ENCODE data around the gene PPP2R5C.

PPP2R5C gene

DNA sequence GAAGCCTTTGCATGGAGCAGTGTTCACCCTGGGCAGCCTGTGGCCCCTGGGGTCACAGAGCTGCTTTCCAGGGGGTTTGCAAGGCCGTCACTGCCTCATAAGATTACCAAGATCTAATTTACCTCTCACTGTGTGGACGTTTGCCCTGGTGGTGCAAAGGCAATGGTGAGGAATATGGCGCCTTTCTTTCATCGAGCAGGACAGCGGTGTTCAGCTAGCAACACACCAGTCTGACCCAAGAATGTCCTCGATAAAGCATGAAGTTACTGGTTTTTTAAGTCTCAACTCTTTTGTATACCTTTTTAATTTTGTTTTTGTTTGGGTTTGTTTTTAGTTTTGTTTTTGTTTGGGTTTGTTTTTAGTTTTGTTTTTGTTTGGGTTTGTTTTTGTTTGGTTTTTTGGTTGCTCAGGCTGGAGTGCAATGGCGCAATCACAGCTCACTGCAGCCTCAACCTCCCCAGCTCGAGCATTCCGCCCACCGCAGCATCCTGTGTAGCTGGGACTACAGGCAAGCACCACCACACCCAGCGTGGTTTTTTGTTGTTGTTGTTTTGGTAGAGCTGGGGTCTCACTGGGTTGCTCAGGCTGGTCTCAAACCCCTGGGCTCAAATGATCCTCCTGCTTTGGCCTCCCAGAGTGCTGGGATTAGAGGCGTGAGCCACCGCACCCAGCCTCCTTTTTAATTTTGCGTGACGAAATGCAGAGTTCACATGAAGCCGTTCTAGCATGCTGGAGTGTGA lies 57.9 kb downstream of the PPP2R5C start:
- DNase-seq = peak; percentile 92 to 95

DNA sequence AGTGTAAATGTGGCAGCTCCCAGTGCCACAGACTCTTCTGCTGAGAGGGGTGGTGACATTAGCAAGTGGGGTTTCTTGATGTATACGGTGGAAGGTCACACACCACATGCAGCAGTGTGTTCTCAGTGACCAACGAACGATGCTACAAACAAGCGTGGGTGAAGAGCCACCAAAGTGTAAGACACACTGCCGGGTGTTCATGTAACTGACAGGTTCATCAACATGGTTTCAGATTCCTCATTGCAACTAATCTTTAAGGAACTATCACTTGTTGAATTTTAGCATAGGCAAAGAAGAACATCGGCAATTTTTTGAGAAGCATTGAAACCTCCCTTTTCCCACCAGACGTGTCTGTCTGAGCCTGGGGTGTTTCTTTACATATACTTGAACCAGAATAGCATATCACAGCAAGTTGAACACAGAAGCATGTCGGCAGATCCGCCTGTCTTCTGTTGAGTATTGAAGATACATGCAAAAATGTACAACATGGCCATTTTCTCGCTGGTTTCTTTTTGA lies 58.8 kb downstream of the PPP2R5C start:
- peak; percentile 76 to 85 for DNase-seq

DNA sequence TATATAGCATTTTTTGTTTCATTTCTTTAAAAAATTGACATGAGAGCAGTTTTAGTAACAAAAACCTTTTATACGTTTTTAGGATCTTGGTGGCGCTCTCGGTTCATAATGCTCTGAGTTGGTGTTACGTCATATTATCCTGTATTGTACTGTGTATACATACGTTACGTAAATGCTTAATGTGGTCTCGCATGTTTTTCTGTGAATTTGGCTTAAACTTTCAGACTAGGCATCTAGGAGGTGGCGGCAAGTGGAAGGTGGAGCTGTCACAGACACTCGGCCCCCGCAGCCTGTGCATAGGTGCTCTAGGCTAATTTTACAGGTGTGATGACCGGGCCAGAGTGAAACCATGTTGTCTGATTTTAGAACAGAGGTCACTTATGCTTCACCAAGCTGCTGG lies 60.0 kb downstream of the PPP2R5C start:
- DNase-seq = peak; percentile 87 to 95

DNA sequence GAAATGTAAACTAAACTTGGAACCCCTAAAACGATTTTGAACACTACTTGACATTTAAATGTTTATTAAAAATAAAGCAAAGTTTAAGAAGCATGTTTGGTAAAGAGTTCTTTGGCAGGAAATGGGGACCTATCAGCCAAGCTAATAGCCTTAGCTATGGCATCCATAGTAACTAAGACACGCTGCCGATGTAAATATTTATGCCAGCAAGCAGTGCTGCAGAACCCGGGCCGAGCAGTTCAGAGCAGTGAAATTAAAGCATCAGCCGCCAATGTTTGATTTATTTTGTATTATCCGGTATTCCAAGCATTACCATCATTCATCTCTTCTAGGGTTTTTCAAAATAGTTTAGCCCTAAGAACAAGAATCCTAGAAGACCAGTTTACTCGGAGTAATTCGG lies 61.6 kb downstream of the PPP2R5C start:
- peak; percentile 76 to 87 for DNase-seq

DNA sequence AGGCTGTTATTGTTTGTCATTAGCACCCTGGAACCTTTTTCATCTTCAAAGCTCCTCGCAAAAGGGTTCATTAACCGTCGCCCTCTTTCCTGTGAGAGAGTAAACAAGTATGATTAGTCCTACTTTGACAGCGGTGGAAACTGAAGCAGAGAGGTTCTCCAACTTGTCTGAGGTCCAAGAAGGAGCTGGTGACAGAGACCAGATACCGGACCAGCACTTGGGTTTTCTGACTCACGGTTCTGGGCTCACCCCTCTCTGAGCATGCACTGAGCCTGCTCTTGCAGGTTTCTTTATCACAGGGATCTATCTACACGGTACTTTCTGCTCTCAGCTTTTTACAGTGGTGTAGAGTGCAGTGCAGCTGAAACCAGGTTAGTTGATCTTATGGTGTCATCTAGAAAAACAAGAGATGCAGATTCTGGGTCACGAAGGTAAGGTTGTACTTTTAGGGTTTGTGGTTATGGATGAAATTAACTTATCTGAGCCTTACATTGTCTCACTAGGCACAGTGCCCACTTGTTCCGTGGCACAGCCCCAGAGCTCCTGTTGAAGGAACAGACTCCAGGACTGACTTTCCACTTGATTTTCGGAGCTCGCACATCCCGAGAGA lies 62.1 kb downstream of the PPP2R5C start:
- DNase-seq = peak; percentile 83 to 91

DNA sequence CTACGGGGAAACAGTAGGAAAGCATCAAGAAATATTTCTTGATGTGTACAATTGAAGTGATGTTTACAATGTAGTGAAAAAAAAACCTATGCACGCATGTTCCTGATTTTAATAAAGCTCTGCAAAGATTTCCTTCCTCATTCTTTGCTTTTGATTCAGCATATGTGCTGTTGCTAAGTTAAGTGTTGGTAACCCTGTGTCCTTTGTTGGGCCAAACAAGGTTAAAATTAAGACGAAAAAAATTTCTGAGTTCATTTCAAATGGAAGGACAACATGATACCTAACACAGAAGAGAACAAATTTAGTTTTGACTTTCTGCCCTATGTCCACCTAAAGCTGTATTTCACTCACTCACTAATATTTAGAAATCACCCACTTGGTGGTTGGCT lies 62.8 kb downstream of the PPP2R5C start:
- no peak for DNase-seq

DNA sequence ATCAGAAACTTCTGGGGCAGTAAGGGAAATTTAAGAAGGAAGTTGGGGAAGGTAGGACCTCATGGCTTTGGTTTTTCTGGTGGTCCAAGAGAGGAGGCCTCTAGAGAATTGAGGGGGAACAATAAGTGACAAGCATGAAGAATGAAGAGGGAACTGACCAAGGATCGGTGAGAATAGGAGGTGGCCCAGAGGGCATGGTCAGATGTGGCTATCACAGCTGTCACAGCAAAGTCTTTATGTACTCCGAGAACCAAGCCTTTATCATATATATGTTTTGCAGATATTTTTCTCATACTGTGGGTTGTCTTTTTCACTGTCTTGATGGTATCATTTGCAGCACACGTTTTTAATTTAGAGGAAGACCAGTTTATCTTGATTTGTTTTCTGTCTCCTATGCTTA lies 64.3 kb downstream of the PPP2R5C start:
- DNase-seq = peak in 1 of 2 donors; percentile 45

DNA sequence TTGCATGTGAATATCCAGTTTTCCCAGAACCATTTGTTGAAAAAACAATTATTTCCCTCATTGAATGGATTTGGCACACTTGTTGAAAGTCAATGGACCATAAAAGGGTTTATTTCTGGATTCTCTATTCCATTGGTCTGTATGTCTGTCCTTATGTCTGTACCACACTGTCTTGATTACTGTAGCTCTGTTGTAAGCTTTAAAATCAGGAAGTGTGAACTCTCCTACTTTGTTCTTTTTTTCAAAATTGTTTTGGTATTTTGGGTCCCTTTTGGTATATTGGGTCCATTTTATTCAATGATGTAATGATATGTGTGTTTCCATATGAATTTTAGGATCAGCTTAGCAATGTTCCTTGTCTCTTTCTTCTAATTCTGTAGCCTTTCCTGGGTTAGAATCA lies 64.8 kb downstream of the PPP2R5C start:
- no peak for DNase-seq

DNA sequence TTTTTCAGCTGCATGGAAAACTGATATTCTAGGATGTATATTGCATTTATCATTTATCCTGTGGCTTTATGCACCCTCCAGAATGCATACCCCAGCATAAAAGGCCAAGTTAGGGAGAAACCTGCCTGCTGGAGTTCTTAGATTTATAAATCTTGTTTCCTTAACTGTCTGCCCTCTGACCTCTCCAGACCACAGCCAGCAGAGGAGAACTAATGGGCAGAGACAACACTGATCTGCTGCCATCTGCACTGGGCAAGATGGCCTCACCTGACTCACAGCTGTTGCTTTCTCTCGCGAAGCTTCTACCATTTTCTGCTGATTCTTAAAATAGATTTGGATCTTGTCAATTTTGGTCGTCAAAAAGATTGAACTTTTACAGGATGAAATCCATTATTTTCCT lies 65.8 kb downstream of the PPP2R5C start:
- no peak for DNase-seq

DNA sequence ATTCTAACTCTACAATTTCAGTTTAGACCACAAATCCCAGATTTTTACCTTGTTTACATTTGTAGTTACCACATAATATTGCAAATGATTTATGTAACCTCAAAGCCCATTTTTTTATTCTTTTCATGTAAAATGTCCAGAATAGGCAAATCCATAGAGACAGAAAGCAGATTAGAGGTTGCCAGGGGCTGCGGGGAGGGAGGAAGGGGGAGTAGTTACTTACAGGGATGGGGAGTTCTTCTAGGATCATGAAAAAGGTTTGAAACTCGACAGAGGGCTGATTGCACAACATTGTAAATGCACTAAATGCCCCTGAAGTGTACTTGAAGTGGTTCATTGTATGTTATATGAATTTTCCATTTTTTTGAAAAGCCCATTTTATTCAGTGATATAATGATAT lies 66.5 kb downstream of the PPP2R5C start:
- no peak for DNase-seq

DNA sequence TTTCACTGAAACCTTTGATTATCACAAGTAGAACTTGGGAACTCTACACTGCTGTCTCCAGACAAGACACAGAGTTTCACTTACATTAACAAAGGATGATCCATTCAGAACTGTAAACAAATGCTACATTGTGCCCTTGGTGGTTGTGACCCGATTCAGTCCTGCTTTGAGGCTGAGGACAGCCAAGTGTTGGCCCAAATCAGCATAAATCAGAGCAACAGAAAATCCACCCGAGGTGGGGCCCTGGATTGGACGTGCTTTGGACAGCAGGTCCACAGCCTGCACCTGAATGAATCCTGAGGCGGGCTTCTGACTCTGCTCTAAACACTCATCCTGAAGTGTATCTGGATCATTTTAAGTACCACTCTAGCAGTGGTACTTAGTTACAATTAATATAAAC lies 68.8 kb downstream of the PPP2R5C start:
- DNase-seq = no peak

DNA sequence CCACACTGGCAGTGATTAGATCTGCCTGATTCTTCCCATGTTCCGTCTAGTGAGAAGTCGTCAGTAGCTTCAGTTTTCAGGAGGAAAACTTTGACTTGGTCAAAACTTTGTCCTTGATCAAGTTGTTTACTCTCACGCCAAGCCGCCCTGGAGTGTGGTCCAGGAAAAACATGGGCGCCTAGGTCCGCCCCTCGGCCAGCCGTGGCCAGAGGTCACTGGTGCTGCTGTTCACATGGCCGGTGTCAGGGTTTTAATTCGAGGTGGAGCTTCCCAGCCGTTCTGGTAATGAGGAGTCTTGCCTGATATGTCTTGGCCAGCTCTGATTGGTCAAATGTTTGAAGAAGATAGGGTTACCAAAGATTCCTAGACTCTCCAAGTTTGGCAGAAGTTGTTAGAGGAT lies 71.5 kb downstream of the PPP2R5C start:
- no peak for DNase-seq

DNA sequence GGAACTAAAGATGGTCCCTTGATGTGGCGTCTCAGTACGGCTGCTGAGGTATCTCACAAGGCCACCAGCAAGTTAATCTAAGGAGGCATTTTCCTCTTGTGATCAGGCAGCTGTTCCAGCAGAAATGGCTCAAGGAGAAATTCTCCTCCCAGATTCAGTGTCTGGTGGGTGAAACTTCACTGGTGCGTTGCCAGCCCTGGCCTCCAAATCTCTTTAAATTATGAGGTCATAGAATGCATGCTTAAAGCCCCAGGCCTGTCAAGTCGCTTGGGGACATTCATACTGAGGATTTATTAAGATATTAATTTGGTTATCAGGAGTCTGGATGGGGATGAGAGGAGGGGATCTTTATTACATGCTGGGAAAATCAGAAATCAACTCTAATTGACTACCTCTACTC lies 72.9 kb downstream of the PPP2R5C start:
- no peak for DNase-seq

DNA sequence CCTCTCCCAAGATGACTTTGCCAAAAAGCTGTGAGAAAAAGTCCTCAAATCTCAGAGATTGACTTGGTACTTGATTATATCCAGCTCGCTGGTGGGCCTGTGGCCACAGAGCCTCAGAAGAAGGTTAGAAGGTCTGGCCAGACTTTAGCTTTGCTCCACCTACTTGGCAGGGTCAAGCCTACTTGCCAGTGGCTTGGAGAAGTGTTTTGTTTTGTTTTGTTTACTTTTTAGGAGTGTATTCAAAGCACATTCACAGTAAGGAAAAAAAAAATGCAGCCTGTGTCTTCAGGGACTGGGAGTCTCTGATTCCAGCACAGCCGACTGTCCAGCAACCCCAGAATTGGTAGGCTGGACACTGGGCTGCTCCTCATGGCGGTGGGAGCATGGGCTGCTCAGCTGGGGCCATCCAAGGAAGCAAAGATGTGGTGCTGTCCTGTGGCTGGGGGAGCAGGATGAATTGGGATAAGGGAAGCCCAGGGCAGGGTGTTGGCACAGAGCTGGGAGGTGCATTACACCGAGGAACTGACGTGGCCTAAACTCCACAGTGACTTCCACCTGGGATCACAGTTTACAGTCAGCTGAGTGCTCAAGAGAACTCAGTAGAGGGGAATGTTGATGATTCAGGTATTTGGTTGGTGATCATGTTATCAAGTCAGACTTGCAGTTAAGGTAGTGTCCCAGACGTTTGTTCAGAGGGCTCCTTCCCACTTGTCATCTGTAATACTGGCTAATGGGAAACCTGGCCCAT lies 73.5 kb downstream of the PPP2R5C start:
- no peak for DNase-seq

DNA sequence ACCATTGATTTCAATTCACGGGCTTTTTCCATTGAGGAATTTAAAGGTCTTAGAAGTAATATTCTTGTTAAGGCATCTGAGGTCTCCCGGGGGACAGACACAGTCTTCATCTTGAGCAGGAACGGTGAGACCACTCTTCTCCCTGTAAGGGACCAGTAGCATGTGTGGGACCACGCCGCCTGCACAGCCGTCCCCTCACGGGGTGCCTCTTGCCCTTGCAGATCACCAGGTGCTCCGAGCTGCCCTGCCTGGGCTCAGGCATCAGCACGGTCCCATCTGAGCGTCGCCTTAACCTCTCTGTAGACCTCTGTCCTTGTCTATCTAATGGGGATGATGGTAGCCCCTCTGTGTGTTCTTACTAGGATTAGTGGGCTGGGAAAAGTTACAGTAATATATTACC lies 74.1 kb downstream of the PPP2R5C start:
- DNase-seq = no peak

DNA sequence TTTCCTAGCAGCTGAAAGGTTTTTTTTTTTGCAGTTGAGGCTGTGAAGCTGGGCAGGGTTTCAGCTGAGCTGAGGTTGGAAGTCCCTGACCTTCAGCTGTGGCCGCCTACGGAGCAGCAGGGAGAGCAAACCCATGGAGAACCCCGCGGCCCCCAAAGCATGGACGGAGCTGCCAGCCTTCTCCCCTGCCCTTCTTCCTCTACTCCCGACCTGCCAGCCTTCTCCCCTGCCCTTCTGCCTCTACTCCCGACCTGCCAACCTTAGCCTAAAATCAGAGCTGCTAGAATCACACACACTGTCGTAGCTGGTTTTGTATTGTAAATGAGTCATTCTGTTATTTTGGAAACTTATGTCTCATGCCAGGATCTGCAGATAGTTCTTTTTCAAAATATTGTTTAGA lies 74.6 kb downstream of the PPP2R5C start:
- DNase-seq = no peak

DNA sequence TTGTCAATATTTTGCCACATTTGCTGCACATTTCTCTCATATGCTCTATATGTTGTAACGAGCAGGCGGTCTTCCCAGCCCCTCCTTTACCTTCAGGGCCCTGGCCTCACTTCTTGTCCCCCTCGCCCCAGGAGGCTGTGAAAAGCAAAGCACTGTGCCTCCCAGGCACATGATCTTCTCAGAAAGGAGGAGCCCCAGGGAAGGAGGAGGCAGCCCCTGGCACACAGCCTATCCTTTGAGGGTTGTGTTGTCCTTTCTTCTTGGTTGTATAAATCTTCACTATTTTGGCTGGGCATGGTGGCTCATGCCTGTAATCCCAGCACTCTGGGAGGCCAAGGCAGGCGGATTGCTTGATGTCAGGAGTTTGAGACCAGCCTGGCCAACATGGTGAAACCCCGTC lies 77.0 kb downstream of the PPP2R5C start:
- DNase-seq = no peak

DNA sequence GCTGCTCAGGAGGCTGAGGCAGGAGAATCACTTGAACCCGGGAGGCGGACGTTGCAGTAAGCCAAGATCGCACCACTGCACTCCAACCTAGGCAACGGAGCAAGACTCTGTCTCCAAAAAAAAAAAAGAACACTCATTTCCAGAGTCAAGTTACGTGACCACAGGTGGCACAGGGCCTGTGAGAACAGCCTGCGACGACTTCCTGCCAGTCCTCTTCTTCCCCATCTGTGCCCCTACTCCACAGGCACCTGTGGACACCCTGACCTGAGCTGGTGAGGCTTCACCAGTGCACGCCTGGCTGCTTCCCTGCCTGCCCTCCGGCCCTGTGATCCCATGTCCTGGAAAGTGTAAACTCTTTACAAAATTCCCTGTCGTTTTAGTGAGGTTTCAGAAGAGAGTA lies 77.7 kb downstream of the PPP2R5C start:
- peak; percentile 53 to 57 for DNase-seq

DNA sequence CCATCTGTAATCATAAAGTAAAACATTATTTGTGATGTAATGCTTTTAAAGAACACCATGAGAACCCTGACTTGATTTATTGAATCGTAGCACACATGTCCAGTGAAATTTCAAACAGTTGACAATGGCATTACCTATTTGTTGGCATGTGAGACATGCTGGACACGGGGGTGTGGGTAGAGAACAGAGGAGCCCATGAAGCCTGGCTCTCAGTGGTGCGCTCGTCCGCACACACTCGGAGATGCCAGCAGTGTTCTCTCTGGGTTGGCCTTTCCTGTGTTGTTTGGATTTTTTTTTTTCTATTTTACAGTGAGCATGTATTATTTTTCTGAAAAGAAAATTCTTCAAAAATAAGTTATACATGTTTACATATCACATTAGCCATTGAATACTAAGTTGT lies 78.2 kb downstream of the PPP2R5C start:
- DNase-seq = no peak

DNA sequence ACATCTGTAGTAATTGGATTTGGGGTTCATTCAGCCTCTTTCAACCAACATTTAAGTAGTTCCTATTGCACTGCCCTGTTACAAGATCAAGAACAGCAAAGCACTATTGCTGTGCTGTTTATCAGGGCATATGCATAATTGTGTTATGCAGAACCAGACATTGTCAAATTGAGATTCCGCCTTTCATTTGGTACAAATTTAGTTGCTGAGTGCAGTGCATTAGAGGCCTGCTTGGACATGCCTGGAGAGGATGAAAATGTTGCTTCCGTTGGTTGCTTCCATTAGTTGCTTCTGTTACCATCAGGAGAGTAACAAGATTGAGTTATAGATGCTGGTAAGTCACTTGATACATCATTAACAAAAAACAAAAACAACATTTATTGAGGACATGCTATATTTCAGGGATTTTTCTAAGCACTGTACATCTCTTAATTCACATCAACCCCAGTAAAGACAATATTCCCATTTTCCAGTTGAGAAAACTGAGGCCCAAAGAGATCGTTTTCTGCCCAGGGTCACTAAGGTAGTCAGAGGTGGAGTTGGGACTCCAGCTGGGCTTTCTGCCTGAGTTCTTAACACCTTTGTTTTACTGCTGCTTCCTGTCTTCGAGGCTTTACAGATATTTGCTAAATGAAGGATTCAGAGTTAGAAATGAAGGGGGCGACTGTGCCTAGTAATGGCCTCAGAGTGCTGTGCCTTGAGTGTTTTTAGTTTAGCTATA lies 79.3 kb downstream of the PPP2R5C start:
- no peak for DNase-seq

DNA sequence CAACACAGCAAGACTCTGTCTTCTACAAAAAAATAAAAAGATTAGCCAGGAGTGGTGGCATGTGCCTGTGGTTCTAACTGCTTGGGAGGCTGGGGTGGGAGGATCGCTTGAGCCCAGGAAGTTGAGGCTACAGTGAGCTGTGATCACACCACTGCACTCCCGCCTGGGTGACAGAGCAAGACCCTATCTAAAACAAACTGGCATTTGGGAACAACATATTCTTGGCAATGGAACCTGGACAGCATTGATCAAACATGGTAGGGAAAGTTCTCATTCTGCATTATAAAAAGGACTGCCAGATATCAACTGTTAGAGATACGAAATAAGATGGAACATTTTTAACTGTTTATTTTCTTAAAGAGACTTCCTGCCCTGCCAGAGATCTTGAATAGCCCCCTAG lies 81.5 kb downstream of the PPP2R5C start:
- no peak for DNase-seq

DNA sequence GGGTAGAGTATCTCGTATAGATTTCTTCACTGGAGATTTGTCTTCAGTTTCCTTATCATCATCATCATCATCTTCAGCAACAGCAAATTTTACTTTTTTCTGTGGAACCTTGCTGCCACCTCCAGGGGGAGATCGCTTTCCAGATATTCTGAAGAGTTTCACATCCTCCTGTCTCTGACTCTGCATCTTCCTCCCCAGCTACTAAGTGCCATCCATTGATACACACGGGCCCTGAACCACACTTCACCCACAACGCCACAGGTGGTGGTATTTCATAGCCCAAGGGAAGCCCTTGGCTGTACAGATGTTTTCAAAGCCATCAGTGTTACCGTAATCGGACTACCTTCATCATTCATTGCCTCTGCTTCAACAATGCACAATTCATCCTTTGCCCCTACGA lies 82.2 kb downstream of the PPP2R5C start:
- DNase-seq = peak; percentile 81 to 84

DNA sequence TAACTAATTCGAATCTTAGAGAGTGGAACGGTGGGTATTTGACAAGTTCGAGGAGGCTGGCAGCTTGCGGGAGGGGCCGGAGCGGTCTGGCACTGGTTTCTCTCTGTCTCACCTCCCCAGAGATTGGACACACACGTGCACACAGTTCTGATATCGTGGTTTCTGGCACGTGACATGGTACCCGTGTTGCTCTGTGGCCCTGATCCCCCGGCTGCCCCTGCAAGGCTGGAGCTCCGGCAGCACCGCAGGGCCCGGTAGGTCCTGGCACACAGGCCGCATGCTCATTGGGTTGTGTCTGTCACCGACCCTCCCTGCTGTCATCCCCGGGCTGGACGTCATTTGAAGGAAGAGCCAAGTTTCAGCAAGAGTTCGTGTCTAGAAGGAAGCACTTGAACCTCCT lies 82.7 kb downstream of the PPP2R5C start:
- DNase-seq = no peak

All from CD4-positive, alpha-beta T cell treated with Interleukin-4 for 1 hour (primary cell).